NB4 (cell line): ENCODE measurements around the gene TRDMT1.

Experiments used
- POLR2A ChIP-seq: IDR thresholded peaks from 2 replicates; pipeline ENCODE4 v1.6.1; 2011; ENCODE audit warnings: mild to moderate bottlenecking; ENCODE audit not compliant: insufficient read length; ENCODE audit errors: extremely low read depth
- TF ChIP-seq, protein P1 (sequence below): IDR thresholded peaks from one replicate; pipeline ENCODE4 v1.5.1; 2012; ENCODE audit warnings: low read depth, low read length

DNA sequence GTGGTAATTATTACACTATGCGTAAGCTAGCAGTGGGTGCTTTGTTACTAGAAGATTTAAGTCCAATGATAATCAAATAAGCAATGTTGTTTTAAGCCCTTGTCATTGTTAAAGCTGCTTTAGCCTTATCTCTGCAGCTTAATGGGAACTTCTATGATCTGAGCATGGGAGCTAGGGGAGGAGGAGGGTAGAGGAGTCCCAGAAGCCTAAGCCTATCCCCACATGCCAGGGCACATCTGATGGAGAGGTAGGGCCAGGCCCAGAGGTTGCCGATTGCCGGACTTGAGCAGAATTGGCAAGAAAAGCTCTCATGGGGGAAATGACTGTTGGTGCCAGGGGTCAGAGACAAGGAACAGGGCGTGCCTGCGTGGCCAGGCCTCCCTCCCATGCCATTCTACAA is 85.3 kb downstream of the TRDMT1 start:
- TF ChIP-seq, protein P1, sequence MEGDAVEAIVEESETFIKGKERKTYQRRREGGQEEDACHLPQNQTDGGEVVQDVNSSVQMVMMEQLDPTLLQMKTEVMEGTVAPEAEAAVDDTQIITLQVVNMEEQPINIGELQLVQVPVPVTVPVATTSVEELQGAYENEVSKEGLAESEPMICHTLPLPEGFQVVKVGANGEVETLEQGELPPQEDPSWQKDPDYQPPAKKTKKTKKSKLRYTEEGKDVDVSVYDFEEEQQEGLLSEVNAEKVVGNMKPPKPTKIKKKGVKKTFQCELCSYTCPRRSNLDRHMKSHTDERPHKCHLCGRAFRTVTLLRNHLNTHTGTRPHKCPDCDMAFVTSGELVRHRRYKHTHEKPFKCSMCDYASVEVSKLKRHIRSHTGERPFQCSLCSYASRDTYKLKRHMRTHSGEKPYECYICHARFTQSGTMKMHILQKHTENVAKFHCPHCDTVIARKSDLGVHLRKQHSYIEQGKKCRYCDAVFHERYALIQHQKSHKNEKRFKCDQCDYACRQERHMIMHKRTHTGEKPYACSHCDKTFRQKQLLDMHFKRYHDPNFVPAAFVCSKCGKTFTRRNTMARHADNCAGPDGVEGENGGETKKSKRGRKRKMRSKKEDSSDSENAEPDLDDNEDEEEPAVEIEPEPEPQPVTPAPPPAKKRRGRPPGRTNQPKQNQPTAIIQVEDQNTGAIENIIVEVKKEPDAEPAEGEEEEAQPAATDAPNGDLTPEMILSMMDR = no peak
- no peak for TF ChIP-seq POLR2A
